HepG2 (cell line): ENCODE measurements around the gene BMPR2. TPM values are rescaled to one million over a fixed set of nuclear protein-coding genes. Genes with fewer than 3 reads are reported as not detected.

Experiments used
- BCL6 ChIP-seq: IDR thresholded peaks from 2 replicates; pipeline ENCODE4 v1.6.1; 2016; ENCODE audit warnings: missing genetic modification reagents, missing compliant biosample characterization
- FOXP4 ChIP-seq: sonication (generic); formaldehyde crosslinking; IDR thresholded peaks from 2 replicates; pipeline ENCODE4 v1.4.0; 2020; ENCODE audit warnings: missing genetic modification reagents
- NR2F2 ChIP-seq: IDR thresholded peaks from 2 replicates; pipeline ENCODE4 v1.6.1; 2012; ENCODE audit warnings: low read depth, inconsistent platforms, borderline replicate concordance
- TBX2 ChIP-seq: sonication (generic); formaldehyde crosslinking; IDR thresholded peaks from 2 replicates; pipeline ENCODE4 v1.5.0; 2020; ENCODE audit warnings: missing genetic modification reagents, mild to moderate bottlenecking, borderline replicate concordance
- THYN1 ChIP-seq: sonication (generic); formaldehyde crosslinking; IDR thresholded peaks from 2 replicates; pipeline ENCODE4 v1.8.1; 2023; ENCODE audit warnings: low read depth, mild to moderate bottlenecking, moderate library complexity, missing genetic modification reagents, borderline replicate concordance
- UBTF ChIP-seq: sonication (generic); formaldehyde crosslinking; IDR thresholded peaks from 2 replicates; pipeline ENCODE4 v1.4.0; 2020; ENCODE audit warnings: mild to moderate bottlenecking, missing genetic modification reagents
- ZFX ChIP-seq: sonication (generic); formaldehyde crosslinking; IDR thresholded peaks from 2 replicates; pipeline ENCODE4 v1.4.0; 2020; ENCODE audit warnings: mild to moderate bottlenecking, low read depth, missing genetic modification reagents, moderate library complexity
- ZNF101 ChIP-seq: sonication (generic); formaldehyde crosslinking; IDR thresholded peaks from 2 replicates; pipeline ENCODE4 v1.4.0; 2020; ENCODE audit warnings: mild to moderate bottlenecking, low read depth, missing genetic modification reagents, borderline replicate concordance
- ZNF224 ChIP-seq: sonication (generic); formaldehyde crosslinking; IDR thresholded peaks from 2 replicates; pipeline ENCODE4 v1.5.0; 2020; ENCODE audit warnings: mild to moderate bottlenecking, missing genetic modification reagents
- ZNF33A ChIP-seq: sonication (generic); formaldehyde crosslinking; IDR thresholded peaks from 2 replicates; pipeline ENCODE4 v1.5.1; 2020; ENCODE audit warnings: missing genetic modification reagents, mild to moderate bottlenecking, moderate library complexity, borderline replicate concordance
- ZNF501 ChIP-seq: sonication (generic); formaldehyde crosslinking; IDR thresholded peaks from 2 replicates; pipeline ENCODE4 v1.5.1; 2020; ENCODE audit warnings: mild to moderate bottlenecking, moderate library complexity, missing genetic modification reagents
- ZZZ3 ChIP-seq: sonication (generic); formaldehyde crosslinking; IDR thresholded peaks from 2 replicates; pipeline ENCODE4 v1.4.0; 2020; ENCODE audit warnings: missing genetic modification reagents, mild to moderate bottlenecking, borderline replicate concordance
- polyA plus RNA-seq, 8 experiments: library from polyadenylated mRNA; depleted of rRNA in 3 of 8; stranded (reverse) in 7 of 8; unstranded in 1 of 8; fragments of >200 nt; fragmentation: Illumina TruSeq in 4 of 8; extraction: Trizol in 4 of 8; gene quantifications; 2 replicates each; pipeline versions ENCODE4 v1.2.1 to v1.2.3, GENCODE V29; 2011 to 2016; ENCODE audit warnings: low read depth in 4 of 8, missing spikeins in 1 of 8, mixed read lengths in 1 of 8; ENCODE audit not compliant: insufficient read depth in 1 of 8
- total RNA-seq, 5 experiments: library from RNA; depleted of rRNA; stranded (reverse); fragments of >200 nt; fragmentation: Illumina TruSeq; extraction: Trizol; gene quantifications; 2 replicates each; pipeline ENCODE4 v1.2.3, GENCODE V29; 2016; ENCODE audit warnings: low read depth in 1 of 5
- TF ChIP-seq, protein P1 (sequence below): sonication (generic); formaldehyde crosslinking; IDR thresholded peaks from 2 replicates; pipeline ENCODE4 v1.9.0; 2021; ENCODE audit warnings: missing genetic modification reagents, mild to moderate bottlenecking, borderline replicate concordance
- TF ChIP-seq, protein P2 (sequence below): IDR thresholded peaks from 2 replicates; pipeline ENCODE4 v1.6.1; 2016; ENCODE audit warnings: missing genetic modification reagents, missing compliant biosample characterization
- TF ChIP-seq, protein P3 (sequence below): sonication (generic); formaldehyde crosslinking; IDR thresholded peaks from 2 replicates; pipeline ENCODE4 v1.5.1; 2020; ENCODE audit warnings: missing genetic modification reagents, mild to moderate bottlenecking, borderline replicate concordance
- TF ChIP-seq, protein P4 (sequence below), 2 experiments: fragments of 450-650 bp in 1 of 2; sonication (generic) in 1 of 2; formaldehyde crosslinking; IDR thresholded peaks; 2 replicates each; pipeline versions ENCODE4 v1.5.0 to v1.8.0; 2020 to 2022; ENCODE audit warnings: mild to moderate bottlenecking in 1 of 2, missing genetic modification reagents in 1 of 2

Gene BMPR2
- total and polyA plus RNA-seq, 2 of the 13 experiments (the other 11 are each of a cell fraction or from before 2014, with no cell fraction given): 5.5 to 10.3 TPM

DNA sequence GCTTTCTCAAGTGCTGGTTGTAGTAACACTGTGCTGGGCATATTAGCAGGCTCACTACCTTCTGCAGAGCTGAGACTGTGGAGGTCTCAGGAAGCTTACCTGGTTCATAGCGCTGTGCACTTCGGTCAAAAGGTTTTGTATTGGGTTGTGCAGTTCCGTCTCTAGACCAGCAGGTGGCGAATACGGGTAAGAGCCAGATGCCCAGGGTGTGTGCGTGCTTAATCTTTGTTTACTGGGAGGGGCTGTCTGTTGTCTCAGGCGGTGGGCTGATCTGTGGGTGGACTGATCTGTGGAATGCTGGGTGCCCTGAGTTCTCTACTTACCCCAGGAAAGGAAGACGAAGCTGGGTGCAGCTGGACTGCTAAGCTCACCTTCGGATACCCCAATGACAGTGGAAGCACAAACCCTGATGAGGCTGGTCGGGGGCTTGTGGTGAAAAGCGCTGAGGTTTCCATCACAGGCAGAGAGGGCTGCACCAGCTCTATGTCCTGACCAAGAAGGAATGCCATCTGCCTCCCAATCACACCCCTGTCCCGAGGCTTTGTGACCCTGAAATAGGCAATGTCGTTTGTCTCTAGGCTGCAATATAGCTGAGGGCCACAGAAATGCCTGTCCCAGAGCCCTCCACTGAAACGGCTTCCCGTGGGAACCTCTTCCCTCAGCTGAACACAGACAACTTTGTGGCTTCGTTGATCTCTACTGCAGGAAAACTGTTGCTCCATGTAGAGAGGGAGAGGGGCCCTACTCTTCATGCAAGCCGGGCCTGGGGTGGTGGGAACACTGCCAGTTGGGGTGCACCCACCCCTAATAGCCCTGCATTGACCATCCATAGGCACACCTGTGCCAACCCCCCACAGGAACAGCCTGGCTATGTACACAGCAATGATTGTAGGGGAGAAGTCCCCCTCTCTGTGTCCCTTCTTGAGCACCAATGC, 212.8 kb downstream of the BMPR2 start (continued):
- TF ChIP-seq ZNF33A (CRISPR knock-in tag) (no peak), TBX2 (CRISPR knock-in tag) (peak; percentile 81; the same call in 1 of the 2 replicates), FOXP4 (peak; percentile 98), BCL6 (CRISPR knock-in tag) (no peak; the same call in 1 of the 2 replicates), ZNF101 (CRISPR knock-in tag) (no peak), UBTF (CRISPR knock-in tag) (peak; percentile 46; the same call in 1 of the 2 replicates), ZZZ3 (CRISPR knock-in tag) (no peak), THYN1 (CRISPR knock-in tag) (no peak), ZNF501 (CRISPR knock-in tag) (peak; percentile 94), ZFX (CRISPR knock-in tag) (peak; percentile 37; the same call in 1 of the 2 replicates), ZNF224 (CRISPR knock-in tag) (no peak), NR2F2 (0 out of 2 replicates have a peak, but pooled peaks have one; percentile 16)
- TF ChIP-seq, protein P1, sequence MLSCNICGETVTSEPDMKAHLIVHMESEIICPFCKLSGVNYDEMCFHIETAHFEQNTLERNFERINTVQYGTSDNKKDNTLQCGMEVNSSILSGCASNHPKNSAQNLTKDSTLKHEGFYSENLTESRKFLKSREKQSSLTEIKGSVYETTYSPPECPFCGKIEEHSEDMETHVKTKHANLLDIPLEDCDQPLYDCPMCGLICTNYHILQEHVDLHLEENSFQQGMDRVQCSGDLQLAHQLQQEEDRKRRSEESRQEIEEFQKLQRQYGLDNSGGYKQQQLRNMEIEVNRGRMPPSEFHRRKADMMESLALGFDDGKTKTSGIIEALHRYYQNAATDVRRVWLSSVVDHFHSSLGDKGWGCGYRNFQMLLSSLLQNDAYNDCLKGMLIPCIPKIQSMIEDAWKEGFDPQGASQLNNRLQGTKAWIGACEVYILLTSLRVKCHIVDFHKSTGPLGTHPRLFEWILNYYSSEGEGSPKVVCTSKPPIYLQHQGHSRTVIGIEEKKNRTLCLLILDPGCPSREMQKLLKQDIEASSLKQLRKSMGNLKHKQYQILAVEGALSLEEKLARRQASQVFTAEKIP: no peak
- TF ChIP-seq, protein P2, sequence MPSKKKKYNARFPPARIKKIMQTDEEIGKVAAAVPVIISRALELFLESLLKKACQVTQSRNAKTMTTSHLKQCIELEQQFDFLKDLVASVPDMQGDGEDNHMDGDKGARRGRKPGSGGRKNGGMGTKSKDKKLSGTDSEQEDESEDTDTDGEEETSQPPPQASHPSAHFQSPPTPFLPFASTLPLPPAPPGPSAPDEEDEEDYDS (CRISPR knock-in tag): 0 out of 2 replicates have a peak, but pooled peaks have one; percentile 35
- TF ChIP-seq, protein P3, sequence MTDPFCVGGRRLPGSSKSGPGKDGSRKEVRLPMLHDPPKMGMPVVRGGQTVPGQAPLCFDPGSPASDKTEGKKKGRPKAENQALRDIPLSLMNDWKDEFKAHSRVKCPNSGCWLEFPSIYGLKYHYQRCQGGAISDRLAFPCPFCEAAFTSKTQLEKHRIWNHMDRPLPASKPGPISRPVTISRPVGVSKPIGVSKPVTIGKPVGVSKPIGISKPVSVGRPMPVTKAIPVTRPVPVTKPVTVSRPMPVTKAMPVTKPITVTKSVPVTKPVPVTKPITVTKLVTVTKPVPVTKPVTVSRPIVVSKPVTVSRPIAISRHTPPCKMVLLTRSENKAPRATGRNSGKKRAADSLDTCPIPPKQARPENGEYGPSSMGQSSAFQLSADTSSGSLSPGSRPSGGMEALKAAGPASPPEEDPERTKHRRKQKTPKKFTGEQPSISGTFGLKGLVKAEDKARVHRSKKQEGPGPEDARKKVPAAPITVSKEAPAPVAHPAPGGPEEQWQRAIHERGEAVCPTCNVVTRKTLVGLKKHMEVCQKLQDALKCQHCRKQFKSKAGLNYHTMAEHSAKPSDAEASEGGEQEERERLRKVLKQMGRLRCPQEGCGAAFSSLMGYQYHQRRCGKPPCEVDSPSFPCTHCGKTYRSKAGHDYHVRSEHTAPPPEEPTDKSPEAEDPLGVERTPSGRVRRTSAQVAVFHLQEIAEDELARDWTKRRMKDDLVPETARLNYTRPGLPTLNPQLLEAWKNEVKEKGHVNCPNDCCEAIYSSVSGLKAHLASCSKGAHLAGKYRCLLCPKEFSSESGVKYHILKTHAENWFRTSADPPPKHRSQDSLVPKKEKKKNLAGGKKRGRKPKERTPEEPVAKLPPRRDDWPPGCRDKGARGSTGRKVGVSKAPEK (CRISPR knock-in tag): no peak
- TF ChIP-seq, protein P4, sequence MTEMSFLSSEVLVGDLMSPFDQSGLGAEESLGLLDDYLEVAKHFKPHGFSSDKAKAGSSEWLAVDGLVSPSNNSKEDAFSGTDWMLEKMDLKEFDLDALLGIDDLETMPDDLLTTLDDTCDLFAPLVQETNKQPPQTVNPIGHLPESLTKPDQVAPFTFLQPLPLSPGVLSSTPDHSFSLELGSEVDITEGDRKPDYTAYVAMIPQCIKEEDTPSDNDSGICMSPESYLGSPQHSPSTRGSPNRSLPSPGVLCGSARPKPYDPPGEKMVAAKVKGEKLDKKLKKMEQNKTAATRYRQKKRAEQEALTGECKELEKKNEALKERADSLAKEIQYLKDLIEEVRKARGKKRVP (CRISPR knock-in tag; IDR thresholded peaks at IDR 0.05): no peak
